ENCODE measurements around the gene S100P. TPM values are rescaled to one million over a fixed set of nuclear protein-coding genes. Genes with fewer than 3 reads are reported as not detected.

Gene S100P
- total RNA-seq, 4 donors from 2014 or later = 1.5 to 3.3 TPM; not detected in 2

- DNase-seq = no peak
- no peak for TF ChIP-seq CTCF (IDR thresholded peaks at IDR 0.05)
- TF ChIP-seq POLR2A (IDR thresholded peaks at IDR 0.05) = no peak
- Histone ChIP-seq H3K36me3 (no peaks in the 10 kb centered on the region), H3K9me3 (no peaks in the 10 kb centered on the region), H3K4me3 (peak overlapping the region in 1 of 4 donors; percentile 3), H3K4me1 (peaks cover 0 to 27% (median 8%) of the 10 kb centered on the region in 4 donors), H3K27me3 (no peaks in the 10 kb centered on the region), H3K27ac (no peak overlapping the region)
Measured at GRCh38 chr4:6676722-6677558, 16.7 kb upstream of the S100P start.

GRCh38 chr4:6680372-6681034, 13.2 kb upstream of the S100P start:
- peak in 1 of 3 donors; percentile 45 for DNase-seq

GRCh38 chr4:6681191-6681590, 12.5 kb upstream of the S100P start:
- no peaks in the 10 kb centered on the region for H3K36me3 ChIP-seq
- H3K4me1 ChIP-seq = peaks cover 0 to 11% (median 0%) of the 10 kb centered on the region in 4 donors
- no peaks in the 10 kb centered on the region for H3K27me3 ChIP-seq
- H3K4me3 ChIP-seq = no peak overlapping the region
- H3K9me3 ChIP-seq = no peaks in the 10 kb centered on the region
- H3K27ac ChIP-seq = no peak overlapping the region
- TF ChIP-seq POLR2A (IDR thresholded peaks at IDR 0.05) (no peak), CTCF (IDR thresholded peaks at IDR 0.05) (peak in 2 of 6 experiments; percentile 18 to 19)
- DNase-seq = peak in 1 of 3 donors; percentile 46

More at GRCh38 chr4:6680372-6681034, 13.2 kb upstream of the S100P start:
- Histone ChIP-seq H3K36me3 (no peaks in the 10 kb centered on the region), H3K27me3 (no peaks in the 10 kb centered on the region), H3K4me3 (no peak overlapping the region), H3K27ac (no peak overlapping the region), H3K4me1 (peaks cover 0 to 18% (median 2%) of the 10 kb centered on the region in 4 donors), H3K9me3 (no peaks in the 10 kb centered on the region)
- TF ChIP-seq CTCF (IDR thresholded peaks at IDR 0.05) (no peak), POLR2A (IDR thresholded peaks at IDR 0.05) (no peak)

- no peak for TF ChIP-seq POLR2A (IDR thresholded peaks at IDR 0.05)
- TF ChIP-seq CTCF (IDR thresholded peaks at IDR 0.05) = no peak
- Histone ChIP-seq H3K4me3 (no peak overlapping the region), H3K4me1 (no peaks in the 10 kb centered on the region), H3K27ac (no peak overlapping the region), H3K9me3 (no peaks in the 10 kb centered on the region), H3K36me3 (no peaks in the 10 kb centered on the region), H3K27me3 (no peaks in the 10 kb centered on the region)
- peak in 1 of 3 donors; percentile 33 for DNase-seq
Measured at GRCh38 chr4:6682862-6683590, 10.7 kb upstream of the S100P start.

GRCh38 chr4:6684656-6685055, 9.0 kb upstream of the S100P start:
- Histone ChIP-seq H3K36me3 (no peaks in the 10 kb centered on the region), H3K4me3 (no peak overlapping the region), H3K27ac (no peak overlapping the region), H3K4me1 (peaks cover 0 to 7% (median 0%) of the 10 kb centered on the region in 4 donors), H3K9me3 (no peaks in the 10 kb centered on the region), H3K27me3 (no peaks in the 10 kb centered on the region)
- no peak for DNase-seq
- TF ChIP-seq CTCF (IDR thresholded peaks at IDR 0.05) = no peak
- TF ChIP-seq POLR2A (IDR thresholded peaks at IDR 0.05) = no peak
